Smooth muscle cell (in vitro differentiated cells): ENCODE measurements around the gene MAPKBP1. TPM values are rescaled to one million over a fixed set of nuclear protein-coding genes. Genes with fewer than 3 reads are reported as not detected.

Experiments
- DNase-seq: peaks from one replicate; lab custom pipeline; 2025; ENCODE audit not compliant: unreplicated experiment; lab: John Stamatoyannopoulos, UW
- H2AFZ ChIP-seq: fragments of 200-600 bp; sonication (generic); 2 replicates; pipeline ENCODE4 v1.6.0; 2016; ENCODE audit warnings: antibody characterized with exemption, low read depth, mild to moderate bottlenecking
- H3F3A ChIP-seq: fragments of 200-600 bp; sonication (generic); 2 replicates; pipeline ENCODE4 v1.6.0; 2017; ENCODE audit warnings: antibody characterized with exemption, low read depth
- H3K27ac ChIP-seq: fragments of 200-600 bp; sonication (generic); 2 replicates; pipeline ENCODE4 v1.5.1; 2016; ENCODE audit warnings: low read depth, mild to moderate bottlenecking
- H3K27me3 ChIP-seq: fragments of 200-600 bp; sonication (generic); 2 replicates; pipeline ENCODE4 v1.6.1; 2016; ENCODE audit warnings: low read depth, mild to moderate bottlenecking
- H3K36me3 ChIP-seq: fragments of 200-600 bp; sonication (generic); 2 replicates; pipeline ENCODE4 v1.5.1; 2016; ENCODE audit warnings: low read depth
- H3K4me1 ChIP-seq: fragments of 200-600 bp; sonication (generic); 2 replicates; pipeline ENCODE4 v1.5.1; 2016; ENCODE audit warnings: low read depth
- H3K4me2 ChIP-seq: fragments of 200-600 bp; sonication (generic); 2 replicates; pipeline ENCODE4 v1.6.0; 2016; ENCODE audit warnings: mild to moderate bottlenecking
- H3K4me3 ChIP-seq: fragments of 200-600 bp; sonication (generic); 2 replicates; pipeline ENCODE4 v1.5.1; 2016; ENCODE audit warnings: mild to moderate bottlenecking
- H3K79me2 ChIP-seq: fragments of 200-600 bp; sonication (generic); 2 replicates; pipeline ENCODE4 v1.6.0; 2016; ENCODE audit warnings: low read depth, mild to moderate bottlenecking
- H3K9ac ChIP-seq: fragments of 200-600 bp; sonication (generic); 2 replicates; pipeline ENCODE4 v1.6.0; 2016; ENCODE audit warnings: low read depth
- H3K9me3 ChIP-seq: fragments of 200-600 bp; sonication (generic); replicated peaks from 2 replicates; pipeline ENCODE4 v1.5.1; 2016; ENCODE audit warnings: low read depth
- H4K20me1 ChIP-seq: fragments of 200-600 bp; sonication (generic); 2 replicates; pipeline ENCODE4 v1.6.0; 2016; ENCODE audit warnings: low read depth
- WGBS: methylation state at CpG from one replicate; pipeline ENCODE4 v1.1.7; 2016; ENCODE audit warnings: low lambda C conversion rate; 5-methylcytosine and 5-hydroxymethylcytosine counted together
- polyA plus RNA-seq: library from polyadenylated mRNA; unstranded; fragments of >200 nt; fragmentation: Nextera tagmentation; extraction: Ambion mirVana; gene quantifications from 2 replicates; pipeline ENCODE4 v1.2.1, GENCODE V29; 2016
- total RNA-seq: library from RNA; depleted of rRNA; stranded (reverse); fragments of >200 nt; gene quantifications from 2 replicates; pipeline ENCODE4 v1.2.3, GENCODE V29; 2014
- TF ChIP-seq, protein P1 (sequence below): fragments of 200-600 bp; sonication (generic); IDR thresholded peaks from 2 replicates; pipeline ENCODE4 v1.5.1; 2017; ENCODE audit warnings: borderline replicate concordance, mild to moderate bottlenecking, antibody characterized with exemption; ENCODE audit not compliant: insufficient read depth, poor library complexity, severe bottlenecking

MAPKBP1 gene
- total and polyA plus RNA-seq, 2 experiments from 2014 or later, result 6.6 to 10.7 TPM

DNA sequence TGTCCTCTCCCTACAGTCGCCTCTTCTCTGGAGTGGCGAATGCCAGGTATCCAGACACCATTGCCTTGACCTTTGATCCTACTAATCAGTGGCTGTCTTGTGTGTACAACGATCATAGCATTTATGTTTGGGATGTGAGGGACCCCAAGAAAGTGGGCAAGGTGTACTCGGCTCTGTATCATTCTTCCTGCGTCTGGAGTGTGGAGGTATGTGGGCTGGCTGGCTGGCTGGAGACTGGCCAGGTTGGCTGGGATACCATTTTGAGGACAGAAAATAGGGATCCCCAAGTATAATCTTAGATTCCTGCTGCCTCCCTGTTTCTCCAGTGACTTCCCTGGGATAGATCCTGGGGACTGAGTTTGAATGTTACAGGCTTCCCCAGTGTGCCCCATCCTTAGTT lies 40.2 kb downstream of the MAPKBP1 start:
- no peak overlapping the region for H3K27ac ChIP-seq
- no peak for DNase-seq
- TF ChIP-seq, protein P1, sequence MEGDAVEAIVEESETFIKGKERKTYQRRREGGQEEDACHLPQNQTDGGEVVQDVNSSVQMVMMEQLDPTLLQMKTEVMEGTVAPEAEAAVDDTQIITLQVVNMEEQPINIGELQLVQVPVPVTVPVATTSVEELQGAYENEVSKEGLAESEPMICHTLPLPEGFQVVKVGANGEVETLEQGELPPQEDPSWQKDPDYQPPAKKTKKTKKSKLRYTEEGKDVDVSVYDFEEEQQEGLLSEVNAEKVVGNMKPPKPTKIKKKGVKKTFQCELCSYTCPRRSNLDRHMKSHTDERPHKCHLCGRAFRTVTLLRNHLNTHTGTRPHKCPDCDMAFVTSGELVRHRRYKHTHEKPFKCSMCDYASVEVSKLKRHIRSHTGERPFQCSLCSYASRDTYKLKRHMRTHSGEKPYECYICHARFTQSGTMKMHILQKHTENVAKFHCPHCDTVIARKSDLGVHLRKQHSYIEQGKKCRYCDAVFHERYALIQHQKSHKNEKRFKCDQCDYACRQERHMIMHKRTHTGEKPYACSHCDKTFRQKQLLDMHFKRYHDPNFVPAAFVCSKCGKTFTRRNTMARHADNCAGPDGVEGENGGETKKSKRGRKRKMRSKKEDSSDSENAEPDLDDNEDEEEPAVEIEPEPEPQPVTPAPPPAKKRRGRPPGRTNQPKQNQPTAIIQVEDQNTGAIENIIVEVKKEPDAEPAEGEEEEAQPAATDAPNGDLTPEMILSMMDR, result no peak
- no peak overlapping the region for H3K4me2 ChIP-seq
- no peaks in the 10 kb centered on the region for H3F3A ChIP-seq
- H4K20me1 ChIP-seq, result peaks cover 12% of the 10 kb centered on the region
- H3K9ac ChIP-seq, result no peak overlapping the region
- no peaks in the 10 kb centered on the region for H3K27me3 ChIP-seq
- no peak overlapping the region for H3K4me3 ChIP-seq
- no peak overlapping the region for H2AFZ ChIP-seq
- no peaks in the 10 kb centered on the region for H3K79me2 ChIP-seq
- WGBS, result 95% methylated on average over 5 of the region's 5 CpGs
- H3K36me3 ChIP-seq, result peaks cover 4% of the 10 kb centered on the region
- no peaks in the 10 kb centered on the region for H3K9me3 ChIP-seq
- no peaks in the 10 kb centered on the region for H3K4me1 ChIP-seq

DNA sequence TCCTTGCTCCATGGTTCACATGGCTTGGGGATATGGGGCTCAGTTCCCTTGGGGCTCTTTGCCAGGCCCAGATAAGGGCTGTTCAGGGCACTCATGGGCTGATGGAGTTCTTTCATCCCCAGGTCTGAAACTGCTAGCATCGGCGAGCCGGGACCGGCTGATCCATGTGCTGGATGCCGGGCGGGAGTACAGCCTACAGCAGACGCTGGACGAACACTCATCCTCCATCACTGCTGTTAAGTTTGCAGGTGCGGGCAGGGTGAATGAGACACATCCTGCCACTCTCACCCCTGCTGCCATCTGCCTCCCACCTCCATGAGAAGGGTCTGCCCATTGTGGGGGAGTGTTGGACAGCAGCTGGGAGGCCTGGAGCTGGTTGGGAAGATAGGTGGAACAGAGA lies 42.5 kb downstream of the MAPKBP1 start:
- Histone ChIP-seq H3K9me3 (no peaks in the 10 kb centered on the region), H3K36me3 (peaks cover 4% of the 10 kb centered on the region), H3K4me2 (no peak overlapping the region), H3K27me3 (no peaks in the 10 kb centered on the region), H3K79me2 (no peaks in the 10 kb centered on the region), H3K9ac (no peak overlapping the region), H3K27ac (no peak overlapping the region), H3F3A (no peaks in the 10 kb centered on the region), H3K4me1 (no peaks in the 10 kb centered on the region), H3K4me3 (no peak overlapping the region), H4K20me1 (peaks cover 3% of the 10 kb centered on the region), H2AFZ (no peak overlapping the region)
- no peak for DNase-seq
- 96% methylated on average over 9 of the region's 9 CpGs for WGBS
- TF ChIP-seq, protein P1, result no peak

DNA sequence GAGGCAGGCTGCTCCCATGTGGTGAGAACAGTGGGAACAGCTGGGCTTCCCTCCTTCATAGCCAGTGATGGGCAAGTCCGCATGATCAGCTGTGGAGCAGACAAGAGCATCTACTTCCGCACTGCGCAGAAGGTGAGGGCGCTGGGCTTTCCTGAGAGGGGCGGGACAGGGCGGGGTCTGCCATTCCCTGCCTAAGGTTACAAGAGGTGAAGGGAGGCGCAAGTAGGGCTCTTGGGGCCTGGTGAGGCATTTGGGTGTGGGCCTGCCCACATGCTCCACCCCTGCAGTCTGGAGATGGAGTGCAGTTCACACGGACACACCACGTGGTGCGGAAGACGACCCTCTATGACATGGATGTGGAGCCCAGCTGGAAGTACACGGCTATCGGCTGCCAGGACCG lies 43.0 kb downstream of the MAPKBP1 start:
- Histone ChIP-seq H4K20me1 (no peaks in the 10 kb centered on the region), H3K9me3 (no peaks in the 10 kb centered on the region), H3K27me3 (no peaks in the 10 kb centered on the region), H3K79me2 (no peaks in the 10 kb centered on the region), H3K4me2 (no peak overlapping the region), H3K4me3 (no peak overlapping the region), H3K4me1 (no peaks in the 10 kb centered on the region), H3K27ac (no peak overlapping the region), H3F3A (no peaks in the 10 kb centered on the region), H3K36me3 (peaks cover 4% of the 10 kb centered on the region), H2AFZ (no peak overlapping the region), H3K9ac (no peak overlapping the region)
- TF ChIP-seq, protein P1, result no peak
- 99% methylated on average over 14 of the region's 14 CpGs for WGBS
- DNase-seq, result no peak

DNA sequence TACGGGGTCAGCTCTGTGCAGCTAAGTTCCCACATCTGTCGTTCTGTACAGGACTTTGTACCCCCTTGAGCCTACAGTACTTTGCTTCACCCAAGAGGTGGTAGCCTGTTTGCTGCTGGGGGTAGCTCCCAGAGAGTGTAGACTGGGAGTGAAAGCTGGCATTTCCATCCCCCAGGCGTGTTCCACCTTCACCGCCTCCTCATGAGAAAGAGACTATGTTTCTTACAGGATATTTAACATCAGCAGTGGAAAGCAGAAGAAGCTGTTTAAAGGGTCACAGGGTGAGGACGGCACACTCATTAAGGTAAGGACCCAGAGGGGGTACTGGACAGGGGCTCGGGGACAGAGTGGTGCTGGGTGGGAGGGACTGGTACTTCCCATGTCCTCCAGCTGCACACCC lies 43.5 kb downstream of the MAPKBP1 start:
- Histone ChIP-seq H3K27me3 (no peaks in the 10 kb centered on the region), H3K27ac (no peak overlapping the region), H2AFZ (no peak overlapping the region), H3K4me3 (no peak overlapping the region), H3K9ac (no peak overlapping the region), H3K4me2 (no peak overlapping the region), H3K4me1 (no peaks in the 10 kb centered on the region), H3K36me3 (peaks cover 4% of the 10 kb centered on the region), H3F3A (no peaks in the 10 kb centered on the region), H3K9me3 (no peaks in the 10 kb centered on the region), H4K20me1 (no peaks in the 10 kb centered on the region), H3K79me2 (no peaks in the 10 kb centered on the region)
- TF ChIP-seq, protein P1, result no peak
- no peak for DNase-seq
- whole genome bisulfite sequencing, result 97% methylated on average over 6 of the region's 6 CpGs
